OCI-M2 (cell line): ENCODE measurements around the gene YPEL1.
A peak's percentile ranks its signal among the peaks of the same experiment; 100 is the strongest.

ENCODE experiments used
- DNase-seq: peaks from one replicate; lab custom pipeline; 2025; ENCODE audit not compliant: unreplicated experiment; lab: John Stamatoyannopoulos, UW

The YPEL1 gene

DNA sequence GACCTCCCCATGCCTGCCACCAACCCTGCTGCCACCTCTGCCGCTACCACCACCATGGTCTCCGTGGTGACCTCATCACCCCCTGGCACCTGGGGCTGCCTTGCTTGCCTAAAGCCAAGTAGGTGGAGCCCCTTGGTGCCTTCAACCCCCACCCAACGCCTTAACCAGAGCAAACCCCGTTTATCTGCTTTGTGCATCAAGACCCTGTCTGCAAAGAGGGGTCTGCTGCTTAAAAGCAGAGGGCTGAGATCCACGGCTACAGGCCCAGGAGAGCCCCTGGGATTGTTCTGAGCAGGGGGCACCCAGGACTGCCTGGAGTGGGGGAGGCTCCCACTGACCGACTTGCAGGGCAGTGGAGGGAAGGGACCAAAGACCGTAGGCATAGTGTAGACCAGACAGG lies 74.7 kb downstream of the YPEL1 start:
- no peak for DNase-seq

DNA sequence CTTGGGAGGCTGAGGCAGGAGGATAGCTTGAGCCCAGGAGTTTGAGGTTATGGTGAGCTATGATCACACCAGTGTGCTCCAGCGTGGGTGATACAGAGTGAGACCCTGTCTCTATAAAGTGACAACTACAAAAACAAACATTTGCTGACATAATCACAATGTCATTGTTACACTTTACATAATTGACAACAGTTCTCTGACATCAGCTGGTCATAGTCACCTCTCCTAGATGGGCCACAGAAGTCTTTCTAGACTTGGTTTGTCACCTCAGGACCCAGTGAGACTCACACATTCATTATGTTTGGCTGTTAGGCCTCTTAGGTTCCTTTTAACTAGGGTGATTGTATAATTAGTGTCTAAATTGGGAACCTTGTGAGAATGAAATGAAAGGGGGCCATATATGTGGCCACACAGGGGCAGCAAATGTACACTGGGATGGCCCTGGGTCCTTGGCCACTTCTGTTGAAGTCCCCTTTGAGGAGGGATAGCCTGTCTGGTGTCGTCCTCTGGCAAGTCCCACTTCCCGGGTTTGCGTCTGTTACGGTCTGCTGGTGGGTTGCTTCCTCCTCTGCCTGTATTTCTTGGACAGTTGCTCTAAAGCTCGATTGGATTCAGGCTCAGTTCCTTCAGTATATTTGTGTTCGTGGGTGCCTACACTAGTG lies 75.6 kb downstream of the YPEL1 start:
- no peak for DNase-seq

GRCh38 chr22:21657360-21658032 lies 78.1 kb downstream of the YPEL1 start:
- DNase-seq = peak; percentile 20

DNA sequence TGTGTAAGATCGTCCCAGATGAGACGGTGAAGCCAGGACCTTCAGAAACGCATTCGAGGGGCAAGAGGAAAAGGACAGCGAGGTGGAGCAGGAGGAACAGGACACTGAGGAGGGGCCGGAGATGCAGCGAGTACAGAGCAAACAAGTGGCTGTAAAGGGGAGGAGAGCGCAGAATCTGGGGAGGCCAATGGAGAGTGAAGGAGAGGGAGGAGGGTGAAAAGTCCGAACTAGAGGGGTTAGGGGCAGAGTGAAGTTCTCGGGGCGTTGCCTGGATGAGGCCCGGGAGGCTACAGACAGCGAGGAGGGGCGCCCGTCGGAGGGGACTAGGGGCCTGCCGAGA lies 78.6 kb downstream of the YPEL1 start:
- DNase-seq = no peak

- no peak for DNase-seq
These were observed 82.7 kb downstream of the YPEL1 start for GRCh38 chr22:21652547-21653545.

DNA sequence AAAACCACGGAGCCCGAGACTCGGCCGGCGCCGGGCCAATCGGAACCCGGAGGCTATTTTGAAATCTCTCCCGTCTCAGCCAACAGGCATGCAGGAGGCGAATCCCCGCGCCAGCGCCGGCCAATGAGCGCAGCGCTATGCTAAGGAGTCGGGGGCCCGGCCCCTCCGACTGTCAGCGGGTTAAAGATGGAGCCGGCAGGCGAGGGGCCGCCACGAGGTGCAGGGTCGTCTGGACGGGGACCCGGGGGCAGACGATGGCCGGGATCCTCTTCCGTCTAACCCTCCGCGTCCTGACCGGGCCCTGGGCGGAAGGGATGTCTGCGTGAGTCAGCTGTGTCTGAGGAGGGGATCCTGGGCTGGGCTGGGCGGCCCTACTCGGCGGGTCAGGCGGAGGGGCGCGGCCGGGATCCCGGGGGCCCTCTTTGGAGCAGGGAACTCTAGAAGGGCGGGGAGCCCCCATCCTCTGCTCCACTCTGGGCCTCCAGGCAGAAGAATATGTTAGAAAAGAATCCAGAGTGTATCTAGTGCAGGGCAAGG lies 83.5 kb downstream of the YPEL1 start:
- DNase-seq = peak; percentile 61

DNA sequence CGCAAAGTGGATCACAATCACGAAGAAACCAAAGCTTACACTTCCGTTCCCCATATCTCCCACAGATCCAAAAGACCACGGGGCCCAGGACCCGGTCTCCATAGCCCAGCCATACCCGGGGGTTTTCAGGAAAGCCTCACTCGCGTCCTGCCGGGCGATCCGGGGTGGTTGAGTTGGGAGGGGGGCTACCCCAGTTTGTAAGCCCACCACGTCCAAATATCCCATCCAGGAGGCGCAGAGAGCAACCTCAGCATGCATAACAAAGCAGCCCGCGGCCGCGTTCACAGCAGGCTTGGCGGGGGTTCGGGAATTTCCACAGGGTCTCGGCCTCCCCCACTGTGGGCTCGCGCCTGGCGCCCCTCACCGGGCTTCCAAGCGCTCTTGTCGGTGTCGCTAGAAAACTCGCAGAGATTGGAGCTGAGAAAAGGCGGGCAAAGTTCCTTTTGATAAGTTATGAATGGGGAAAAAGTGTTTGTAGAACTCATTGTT lies 84.0 kb downstream of the YPEL1 start:
- no peak for DNase-seq

- DNase-seq = no peak
These were observed 84.6 kb downstream of the YPEL1 start for GRCh38 chr22:21650823-21651520.

GRCh38 chr22:21650280-21650679 lies 85.3 kb downstream of the YPEL1 start:
- no peak for DNase-seq
